Panc1 (cell line): ENCODE measurements around the gene SPRED3. TPM values are rescaled to one million over a fixed set of nuclear protein-coding genes. Genes with fewer than 3 reads are reported as not detected.

Source experiments
- ATAC-seq: fragments of 200-7000 bp; cut with Tn5 transposase; 2 replicates; pipeline ENCODE4 v1.9.1; 2020; ENCODE audit warnings: mild to moderate bottlenecking, moderate library complexity
- BruUV-seq: library from RNA; stranded (reverse); fragments of 400-500 nt; replicated peaks from 2 replicates; lab custom pipeline; 2021; lab: Mats Ljungman, UMichigan
- CTCF ChIA-PET: fragments of 300-600 bp; sonication (Branson Sonifier 250); formaldehyde crosslinking; loops from one replicate; lab custom pipeline; 2022; ENCODE audit warnings: antibody characterized with exemption; lab: Charles Lee
- POLR2A ChIA-PET: fragments of 300-600 bp; sonication (Branson Sonifier 250); formaldehyde crosslinking; loops from one replicate; lab custom pipeline; 2022; ENCODE audit warnings: antibody characterized with exemption; lab: Charles Lee
- DNase-seq: peaks from one replicate; pipeline ENCODE4 v3.0.0-alpha.2; 2010; ENCODE audit warnings: low read depth, low spot score
- H3K27ac ChIP-seq: 2 replicates; pipeline ENCODE4 v1.5.1; 2011; ENCODE audit warnings: mild to moderate bottlenecking, low read length, inconsistent platforms
- H3K27me3 ChIP-seq: fragments of 200-500 bp; sonication (Bioruptor generic); 2 replicates; pipeline ENCODE4 v1.6.0; 2014; ENCODE audit warnings: low read length, inconsistent platforms; ENCODE audit not compliant: control insufficient read depth, insufficient read depth
- H3K36me3 ChIP-seq: fragments of 200-500 bp; sonication (Bioruptor generic); 2 replicates; pipeline ENCODE4 v1.5.1; 2014; ENCODE audit warnings: inconsistent platforms, mild to moderate bottlenecking, low read length, moderate library complexity; ENCODE audit not compliant: control insufficient read depth, insufficient read depth
- H3K4me1 ChIP-seq: 2 replicates; pipeline ENCODE4 v1.5.1; 2011; ENCODE audit warnings: inconsistent platforms, mild to moderate bottlenecking, low read length, moderate library complexity; ENCODE audit not compliant: control insufficient read depth, insufficient read depth
- H3K4me3 ChIP-seq, 2 experiments: 2 replicates each; pipeline ENCODE4 v1.5.1; 2011 to 2012; ENCODE audit warnings: low read depth in 2 of 2, low read length in 2 of 2, mild to moderate bottlenecking in 2 of 2, inconsistent platforms in 1 of 2, moderate library complexity in 1 of 2
- H3K9me3 ChIP-seq: fragments of 200-500 bp; sonication (Bioruptor generic); 2 replicates; pipeline ENCODE4 v1.5.1; 2014; ENCODE audit warnings: low read depth, mild to moderate bottlenecking, inconsistent platforms, low read length, moderate library complexity; ENCODE audit not compliant: control insufficient read depth, insufficient read depth
- CTCF ChIP-seq: fragments of 450-650 bp; IDR thresholded peaks from 2 replicates; pipeline ENCODE4 v1.5.1; 2017; ENCODE audit warnings: mild to moderate bottlenecking
- POLR2AphosphoS5 ChIP-seq: IDR thresholded peaks from 2 replicates; pipeline ENCODE4 v1.6.1; 2012; ENCODE audit warnings: mild to moderate bottlenecking, low read depth, low read length, moderate library complexity
- REST ChIP-seq, 2 experiments: IDR thresholded peaks; 2 replicates each; pipeline ENCODE4 v1.6.1; 2011 to 2012; ENCODE audit warnings: low read depth in 2 of 2, control low read depth in 1 of 2, low read length in 1 of 2, mild to moderate bottlenecking in 1 of 2, moderate library complexity in 1 of 2; ENCODE audit not compliant: insufficient read depth in 1 of 2
- SIN3A ChIP-seq: IDR thresholded peaks from 2 replicates; pipeline ENCODE4 v1.6.1; 2012; ENCODE audit warnings: low read depth, mild to moderate bottlenecking, low read length, moderate library complexity, borderline replicate concordance; ENCODE audit not compliant: insufficient read depth
- TCF7L2 ChIP-seq: IDR thresholded peaks from 2 replicates; pipeline ENCODE4 v1.6.1; 2011; ENCODE audit warnings: mild to moderate bottlenecking, low read depth, low read length, inconsistent platforms
- in situ Hi-C: cut with HindIII; loops from 2 replicates; pipeline ENCODE4 v1.10.0; 2016; ENCODE audit warnings: low sequenced_read_pairs, low pct_unique_long_range_greater_than_20kb
- intact Hi-C: fragments of 100-400 bp; cut with micrococcal nuclease; formaldehyde crosslinking; loops from one replicate; pipeline ENCODE4 v1.10.0; 2022; ENCODE audit not compliant: unreplicated experiment
- total RNA-seq: library from RNA; stranded (reverse); gene quantifications from one replicate; pipeline ENCODE4 v1.2.1, GENCODE V29; 2021; ENCODE audit not compliant: unreplicated experiment

The SPRED3 gene
- total RNA-seq, 1 experiment from 2014 or later, result 3.8 TPM

GRCh38 chr19:38373907-38374331, 14.6 kb upstream of the SPRED3 start:
- in situ Hi-C loops, result no loop called here
- CTCF ChIA-PET, result interaction anchor here (0.6 to 1.3 kb wide), 6 partner anchors 8 to 147 kb away, joined by 3 to 13 read pairs (median 4); partner anchors contain the start of genes CATSPERG and GGN
- BruUV-seq, result no TSS peak

More at GRCh38 chr19:38373907-38374331, 14.6 kb upstream of the SPRED3 start:
- DNase-seq (no peak), ATAC-seq (no peak)
- peak overlapping the region; percentile 85 to 87 for H3K4me3 ChIP-seq
- intact Hi-C loops, result no loop called here
- H3K9me3 ChIP-seq, result no peaks in the 10 kb centered on the region
- peak overlapping the region; percentile 92 for H3K27ac ChIP-seq
- POLR2A ChIA-PET, result interaction anchor here (0.6 to 0.9 kb wide), 4 partner anchors 11 to 442 kb away, joined by 3 to 5 read pairs (median 4); no protein-coding TSS in a partner anchor
- peaks cover 10% of the 10 kb centered on the region for H3K4me1 ChIP-seq
- TF ChIP-seq SIN3A (no peak), CTCF (no peak), POLR2AphosphoS5 (no peak), TCF7L2 (no peak), REST (IDR thresholded peaks at IDR 0.05; ENCODE audit: insufficient read depth in 1 of 2, low read depth in 2 of 2, low read length in 1 of 2) (no peak)
- H3K27me3 ChIP-seq, result no peaks in the 10 kb centered on the region
- H3K36me3 ChIP-seq, result peaks cover 4% of the 10 kb centered on the region; the same call in 1 of the 2 replicates
